Right ventricle myocardium inferior (tissue), 1 donor: Measurements from ENCODE around the gene PSG6. TPM values are rescaled to one million over a fixed set of nuclear protein-coding genes. Genes with fewer than 3 reads are reported as not detected.
"Not testable (repeated sequence)": the region's sequence is repeated elsewhere in the genome, so short reads cannot be mapped to it uniquely, and the experiment has no call there.

Experiments
- ATAC-seq: fragments of 200-7000 bp; cut with Tn5 transposase; one replicate; pipeline ENCODE4 v1.9.1; 2020; ENCODE audit warnings: mild to moderate bottlenecking, moderate library complexity
- DNase-seq: peaks from one replicate; pipeline ENCODE4 v3.0.0; 2021; ENCODE audit errors: missing footprints
- intact Hi-C: fragments of 100-400 bp; cut with DNase I; formaldehyde crosslinking; loops from one replicate; pipeline ENCODE4 v1.11.0; 2022
- total RNA-seq: library from RNA; stranded (reverse); fragmentation: NEBNext Ultra II Directional; extraction: Animal tissue kit (Norgen Biotek cat#: 25700); gene quantifications from one replicate; pipeline ENCODE4 v1.2.1, GENCODE V29; 2021
- donor health status: DM: no; HTN: yes; CAD: no; lungs with severe emphysema.

PSG6 gene
- total RNA-seq, 1 donor from 2014 or later = not detected

DNA sequence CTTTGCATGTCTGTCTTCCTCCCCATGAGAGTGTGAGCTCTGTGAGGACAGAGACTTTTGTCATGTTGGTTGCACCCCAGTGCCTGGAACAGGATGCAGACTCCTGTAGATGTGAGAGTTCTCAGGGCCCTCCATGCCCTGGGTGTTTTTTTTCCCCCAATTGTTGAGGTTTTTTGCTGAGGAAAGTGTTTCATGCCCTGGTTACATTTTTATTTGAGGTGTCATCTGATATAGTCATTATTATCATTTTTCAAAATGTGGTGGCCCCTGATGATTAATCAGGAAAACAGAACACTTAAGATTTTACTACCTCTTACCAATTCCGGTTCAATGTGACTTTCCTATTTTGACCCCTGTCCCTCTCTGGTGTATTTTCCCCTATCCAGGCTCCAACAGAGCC, 763 bp downstream of the PSG6 start:
- ATAC-seq, DNase-seq, intact Hi-C loops: not testable (repeated sequence)

DNA sequence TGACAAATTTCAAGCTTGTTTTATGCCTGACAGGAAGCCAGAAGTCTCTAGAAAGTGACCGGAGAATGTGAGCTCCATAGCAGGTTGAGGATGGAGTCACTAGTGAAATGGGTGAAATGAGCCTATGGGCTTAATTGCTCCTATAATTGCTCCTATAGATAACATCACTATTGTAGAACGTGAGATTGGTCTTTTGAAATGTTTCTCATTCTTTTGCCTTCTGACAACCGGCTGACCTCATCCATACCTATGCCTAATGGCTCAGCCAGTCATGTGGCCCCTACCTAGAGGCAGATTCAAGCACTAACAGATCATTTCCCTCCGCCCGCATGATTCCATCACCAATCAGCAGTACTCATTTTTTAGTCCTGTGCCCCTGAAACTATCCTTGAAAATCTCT, 4.2 kb downstream of the PSG6 start:
- intact Hi-C loops, ATAC-seq, DNase-seq: not testable (repeated sequence)

DNA sequence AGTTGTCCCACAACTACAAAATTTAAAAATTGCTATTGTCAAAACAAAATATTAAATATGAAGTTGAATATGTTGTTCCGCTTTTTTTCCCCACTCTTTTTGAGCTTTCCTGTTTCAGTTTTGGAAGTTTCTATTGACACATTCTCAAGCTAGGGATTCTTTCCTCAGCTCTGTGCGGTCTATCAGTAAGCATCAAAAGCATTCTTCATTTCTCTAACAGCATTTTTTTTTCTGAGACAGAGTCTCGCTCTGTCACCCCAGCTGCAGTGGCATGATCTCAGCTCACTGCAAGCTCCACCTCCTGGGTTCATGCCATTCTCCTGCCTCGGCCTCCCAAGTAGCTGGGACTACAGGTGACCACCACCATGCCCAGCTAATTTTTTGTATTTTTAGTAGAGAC, 4.8 kb downstream of the PSG6 start:
- DNase-seq, intact Hi-C loops, ATAC-seq: not testable (repeated sequence)

DNA sequence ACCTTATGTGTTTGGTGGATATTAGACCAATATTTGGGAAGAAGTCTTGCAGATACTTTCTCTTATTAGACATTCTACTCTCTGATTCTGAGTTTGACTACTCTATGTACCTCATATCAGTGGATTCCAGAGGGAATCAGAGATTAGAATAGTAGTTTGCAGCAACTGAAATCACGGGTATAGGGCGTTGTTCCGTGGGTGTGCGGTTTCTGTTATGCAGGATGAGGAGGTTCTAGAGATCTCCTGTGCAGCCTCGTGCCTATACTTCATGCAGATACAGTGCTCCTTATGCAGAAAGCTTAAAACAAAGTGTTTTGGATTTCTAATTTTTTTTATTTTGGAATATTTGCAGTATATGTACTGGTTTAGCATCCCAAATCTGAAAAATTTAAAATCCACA, 6.0 kb downstream of the PSG6 start:
- DNase-seq, ATAC-seq, intact Hi-C loops: not testable (repeated sequence)

DNA sequence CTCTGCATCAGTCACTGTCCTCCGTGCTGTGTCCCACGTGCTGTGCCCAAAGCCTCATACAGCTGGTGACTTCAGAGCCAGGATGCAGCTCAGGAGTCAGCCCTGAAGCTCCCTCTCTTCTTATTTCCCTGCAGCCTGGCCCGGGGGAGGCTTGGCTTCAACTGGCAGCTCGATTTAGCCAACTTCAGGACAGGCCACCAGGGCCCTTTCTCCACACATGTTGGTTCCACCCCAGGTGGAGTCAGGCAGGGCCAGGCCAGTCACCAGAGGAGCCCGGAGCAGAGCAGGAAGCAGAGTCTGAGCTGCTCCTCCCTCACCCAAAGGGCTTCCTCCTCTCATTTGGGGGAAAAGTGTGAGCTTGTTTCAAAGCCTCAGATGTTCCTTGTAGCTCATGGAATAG, 11.5 kb downstream of the PSG6 start:
- ATAC-seq, intact Hi-C loops, DNase-seq: not testable (repeated sequence)

DNA sequence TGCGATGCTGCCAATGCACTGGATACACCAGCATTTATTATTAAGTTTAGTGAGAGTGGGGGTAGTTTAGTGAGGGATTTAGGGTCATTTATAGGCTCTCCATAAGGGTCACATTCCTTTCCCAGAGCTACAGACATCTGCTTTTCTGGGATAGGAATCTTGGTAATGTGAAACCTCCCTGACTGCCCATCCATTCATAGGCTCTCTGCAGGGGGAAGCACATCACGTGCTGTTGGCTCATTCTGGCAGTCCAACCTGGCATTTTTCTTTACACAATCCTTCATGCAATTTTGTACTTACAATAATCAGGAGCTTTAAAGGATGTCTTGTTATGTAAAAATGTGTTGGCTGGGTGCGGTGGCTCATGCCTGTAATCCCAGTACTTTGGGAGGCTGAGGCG, 17.1 kb downstream of the PSG6 start:
- ATAC-seq, DNase-seq, intact Hi-C loops: not testable (repeated sequence)

DNA sequence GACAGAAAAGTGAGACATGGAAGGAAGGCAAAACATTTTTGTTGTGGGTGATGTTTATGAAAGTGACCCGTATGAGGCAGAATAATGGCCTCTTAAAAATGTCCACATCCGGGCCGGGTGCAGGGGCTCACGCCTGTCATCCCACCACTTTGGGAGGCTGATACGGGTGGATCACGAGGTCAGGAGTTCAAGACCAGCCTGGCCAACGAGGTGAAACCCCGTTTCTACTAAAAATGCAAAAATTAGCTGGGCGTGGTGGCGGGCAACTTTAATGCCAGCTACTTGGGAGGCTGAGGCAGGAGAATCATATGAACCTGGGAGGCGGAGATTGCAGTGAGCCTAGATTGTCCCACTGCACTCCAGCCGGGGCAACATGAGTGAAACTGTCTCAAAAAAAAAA, 18.0 kb downstream of the PSG6 start:
- ATAC-seq, intact Hi-C loops, DNase-seq: not testable (repeated sequence)

DNA sequence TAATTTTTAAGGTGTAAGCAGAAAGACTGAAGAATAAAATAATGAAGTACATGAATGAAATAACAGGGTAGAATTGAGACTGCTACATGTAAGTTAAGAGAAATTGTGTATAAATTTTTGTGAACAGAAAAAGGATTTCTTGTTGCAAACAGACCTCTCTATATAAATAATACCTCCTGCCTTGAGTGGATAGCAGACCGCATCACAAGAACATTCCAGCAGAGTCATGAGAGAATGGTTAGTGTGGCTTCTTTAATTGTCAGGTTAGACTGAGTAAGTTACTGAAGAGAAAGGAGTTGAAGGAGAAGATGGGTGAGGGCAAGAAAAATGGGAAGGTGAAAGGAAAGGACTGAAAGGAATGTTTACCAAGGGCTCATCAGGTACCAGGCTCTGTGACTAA, 18.6 kb downstream of the PSG6 start:
- DNase-seq, intact Hi-C loops, ATAC-seq: not testable (repeated sequence)

DNA sequence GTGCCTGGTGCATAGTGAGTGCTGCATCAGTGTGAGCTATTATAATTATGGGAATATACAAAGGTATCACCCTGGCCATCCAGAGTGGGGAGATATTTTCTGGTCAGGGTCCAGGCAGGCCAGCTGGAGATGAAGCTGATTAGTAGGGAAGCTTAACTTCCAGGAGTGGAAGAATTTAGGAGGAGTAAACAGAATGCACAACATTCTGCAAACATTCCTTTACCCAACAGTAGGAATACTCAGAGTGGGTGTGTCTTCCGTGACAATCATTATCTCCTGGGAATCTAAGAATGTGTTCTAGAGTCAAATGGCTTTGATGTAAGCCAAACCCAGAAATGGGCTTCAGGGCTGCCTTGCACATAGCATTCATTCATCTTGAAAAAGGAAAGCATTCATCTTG, 19.0 kb downstream of the PSG6 start:
- intact Hi-C loops = not testable (repeated sequence)

DNA sequence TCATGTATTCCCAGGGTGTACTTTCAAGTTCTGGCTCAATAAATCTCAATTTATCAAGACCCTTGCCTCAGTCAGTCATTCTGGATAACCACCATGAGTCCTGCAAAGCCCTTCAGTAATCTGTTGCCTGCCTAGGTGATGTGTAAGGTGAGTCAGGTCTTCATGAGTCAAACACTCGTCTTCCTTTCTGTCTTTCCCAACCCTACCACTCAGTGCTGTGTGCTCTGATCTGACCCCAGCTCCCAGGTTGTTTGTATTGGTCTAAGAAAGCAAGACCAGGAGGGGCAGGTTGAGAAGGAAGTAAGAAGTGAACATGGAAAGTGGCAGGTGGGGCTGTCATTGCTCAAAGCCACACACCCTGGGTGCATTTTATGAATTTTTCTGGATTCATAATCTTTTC, 20.0 kb downstream of the PSG6 start:
- intact Hi-C loops, DNase-seq, ATAC-seq: not testable (repeated sequence)

More for the DNA sequence above, 19.0 kb downstream of the PSG6 start:
- ATAC-seq, DNase-seq: not testable (repeated sequence)

DNA sequence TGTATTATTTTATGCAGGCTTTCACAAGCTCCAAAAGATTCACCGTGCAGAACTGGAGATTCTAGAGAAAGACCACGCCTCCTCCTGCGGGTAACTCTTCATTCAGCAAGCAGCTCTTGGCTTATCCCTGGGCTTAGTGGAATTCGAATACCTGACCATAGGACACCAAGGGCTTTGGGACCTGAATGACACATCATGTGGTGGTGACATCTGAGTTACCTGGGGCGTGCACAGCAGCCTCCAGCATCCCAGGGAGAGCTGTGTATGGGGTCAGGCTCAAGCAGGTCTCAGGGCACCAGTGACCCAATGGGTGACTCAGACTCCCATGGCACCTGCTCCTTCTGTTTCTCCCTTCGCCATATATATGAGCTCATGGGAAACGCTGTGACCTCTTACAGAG, 27.2 kb downstream of the PSG6 start:
- ATAC-seq, DNase-seq, intact Hi-C loops: not testable (repeated sequence)

DNA sequence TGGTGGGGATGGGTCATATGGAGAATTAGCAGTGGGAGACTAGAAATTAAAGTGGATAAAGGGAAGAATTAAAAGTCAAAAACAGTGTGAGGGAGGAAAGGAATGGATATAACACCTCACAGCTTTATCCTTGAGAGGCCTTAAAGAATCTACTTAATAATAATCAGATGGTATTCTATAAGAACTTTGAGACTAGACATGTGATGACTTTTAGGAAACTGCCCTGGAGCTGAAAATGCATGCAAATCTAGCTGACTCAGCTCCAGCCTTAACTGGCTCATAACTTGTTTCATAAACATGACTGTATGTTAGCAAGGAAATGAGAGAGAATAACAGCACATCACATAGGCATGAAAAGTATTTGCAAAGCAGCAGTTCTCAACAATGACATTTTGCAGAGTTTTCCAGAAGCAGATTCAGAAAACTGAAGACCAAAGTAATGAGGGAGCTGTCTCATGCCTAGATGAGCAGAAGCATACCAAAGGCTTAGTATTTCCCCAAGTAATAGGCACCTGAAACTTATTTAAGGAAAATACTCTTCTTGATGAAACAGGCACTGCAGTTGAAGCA, 29.7 kb downstream of the PSG6 start:
- intact Hi-C loops, ATAC-seq, DNase-seq: not testable (repeated sequence)

DNA sequence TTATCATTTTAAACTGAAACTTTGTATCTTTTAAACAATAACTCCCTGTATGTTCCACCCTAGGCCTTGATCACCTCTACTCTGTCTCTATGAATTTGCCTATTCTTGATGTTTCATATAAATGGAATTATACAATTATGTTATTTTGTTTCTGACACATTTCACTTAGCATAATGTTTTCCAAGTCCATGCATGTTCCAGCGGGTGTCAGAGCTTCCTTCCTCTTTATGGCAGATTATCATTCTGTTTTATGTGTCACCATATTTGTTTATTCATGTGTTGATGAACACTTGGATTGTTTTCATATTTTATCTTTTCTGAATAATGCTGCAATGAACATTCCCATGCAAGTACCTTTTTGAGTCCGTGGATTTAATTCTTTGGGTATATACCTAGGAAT, 35.0 kb downstream of the PSG6 start:
- ATAC-seq, intact Hi-C loops, DNase-seq: not testable (repeated sequence)

DNA sequence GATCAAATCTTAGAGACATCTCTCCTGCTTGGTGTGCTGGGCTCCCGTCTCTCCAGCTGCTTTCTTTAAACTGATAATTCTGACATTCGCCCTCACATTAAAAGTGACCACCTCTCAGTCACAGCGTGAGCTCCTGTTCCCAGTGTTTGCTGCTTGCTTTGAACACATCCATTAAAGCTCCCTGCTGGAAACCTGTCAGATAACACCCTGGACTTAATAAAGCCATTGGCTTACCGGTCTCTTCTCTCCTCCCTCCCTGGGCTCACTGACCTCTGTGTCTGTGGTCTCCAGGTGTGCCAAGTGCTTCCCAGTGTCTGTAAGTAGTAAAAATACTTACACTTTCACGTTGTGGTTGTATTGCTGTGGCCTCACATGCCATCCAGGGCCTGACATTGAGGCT, 35.7 kb downstream of the PSG6 start:
- DNase-seq, ATAC-seq, intact Hi-C loops: not testable (repeated sequence)

DNA sequence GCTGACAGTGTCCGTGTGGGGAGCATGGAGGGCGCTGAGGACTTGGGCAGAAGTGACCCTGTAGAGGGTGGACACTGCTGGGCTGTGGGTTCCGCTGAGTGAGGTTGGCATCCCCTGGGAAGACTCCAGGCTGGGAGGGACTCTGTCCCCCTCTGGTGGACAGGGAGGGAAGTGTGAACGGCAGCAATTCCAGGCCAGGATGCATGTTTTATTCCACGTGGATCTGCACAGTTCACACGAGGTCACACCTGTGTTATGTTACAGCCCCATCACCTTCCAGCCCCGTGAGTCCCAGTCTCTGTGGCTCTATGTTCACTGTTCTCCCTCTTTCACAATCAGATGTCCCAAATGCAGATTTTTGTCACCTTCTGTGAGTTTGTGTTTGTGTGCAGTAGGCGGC, 36.4 kb downstream of the PSG6 start:
- intact Hi-C loops, DNase-seq, ATAC-seq: not testable (repeated sequence)

DNA sequence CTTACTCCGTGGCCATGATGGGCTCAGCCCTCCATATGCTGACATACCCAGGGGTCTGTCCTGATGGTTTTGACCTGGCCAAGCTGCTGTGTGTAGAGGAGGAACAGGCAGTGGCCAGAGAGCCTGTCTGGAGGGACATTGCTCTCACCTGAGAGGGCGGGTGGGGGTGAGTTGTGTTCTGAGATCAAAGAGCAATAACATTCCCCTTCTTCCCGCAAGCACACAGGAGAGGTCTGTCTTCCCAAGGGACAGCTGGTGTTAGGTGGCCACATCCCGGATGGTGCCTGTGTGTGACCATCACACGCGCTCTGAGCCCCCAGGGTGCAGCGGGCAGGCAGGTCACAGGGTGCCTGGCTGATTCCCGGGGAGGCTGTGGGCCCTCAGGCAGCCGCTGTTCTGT, 37.1 kb downstream of the PSG6 start:
- intact Hi-C loops, DNase-seq, ATAC-seq: not testable (repeated sequence)

DNA sequence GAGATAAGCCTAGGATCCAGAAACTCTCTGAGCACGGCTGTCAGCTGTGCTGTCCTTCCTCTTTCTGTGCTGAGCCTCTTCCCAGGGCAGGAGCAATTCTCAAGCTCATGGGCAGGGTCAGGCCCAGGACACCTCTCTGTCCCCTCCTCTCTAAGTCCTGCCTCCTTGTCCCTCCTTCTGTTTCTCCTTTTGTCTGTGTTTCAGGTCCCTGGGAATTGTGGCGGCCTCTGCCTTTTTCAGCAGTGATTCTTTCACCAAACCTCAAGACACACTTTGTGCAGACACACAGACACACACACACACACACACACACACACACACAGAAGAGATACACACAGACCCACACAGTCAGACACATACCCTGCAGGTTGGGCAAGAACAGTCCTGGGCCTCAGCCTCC, 38.1 kb downstream of the PSG6 start, which contains the start of gene PSG1:
TSS of gene PSG1 (minus strand) at position 101 of the 400 bp plus-strand sequence. CDS start 132 bp downstream, outside the sequence.
- intact Hi-C loops = no loop called here
- ATAC-seq = no peak
- DNase-seq = no peak

DNA sequence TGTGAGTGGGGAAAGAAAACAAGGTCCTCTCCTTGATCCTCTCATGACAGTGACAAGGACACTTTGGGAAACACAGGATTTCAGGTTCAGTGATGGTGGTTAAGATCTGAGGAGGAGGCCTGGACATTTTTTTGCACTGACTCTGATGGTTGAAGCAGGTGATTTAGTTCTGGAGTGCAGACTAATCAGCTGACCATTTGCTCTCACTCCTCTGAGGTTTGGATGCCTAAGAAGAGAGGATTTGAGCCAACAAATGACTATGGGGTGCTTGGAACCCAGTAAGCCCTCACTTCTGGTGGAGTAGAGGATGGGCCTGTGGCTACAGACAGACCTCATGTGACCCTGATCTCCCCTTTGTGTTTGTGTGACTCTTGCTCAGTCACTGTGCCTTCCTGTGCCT, 41.1 kb downstream of the PSG6 start:
- ATAC-seq, DNase-seq, intact Hi-C loops: not testable (repeated sequence)

DNA sequence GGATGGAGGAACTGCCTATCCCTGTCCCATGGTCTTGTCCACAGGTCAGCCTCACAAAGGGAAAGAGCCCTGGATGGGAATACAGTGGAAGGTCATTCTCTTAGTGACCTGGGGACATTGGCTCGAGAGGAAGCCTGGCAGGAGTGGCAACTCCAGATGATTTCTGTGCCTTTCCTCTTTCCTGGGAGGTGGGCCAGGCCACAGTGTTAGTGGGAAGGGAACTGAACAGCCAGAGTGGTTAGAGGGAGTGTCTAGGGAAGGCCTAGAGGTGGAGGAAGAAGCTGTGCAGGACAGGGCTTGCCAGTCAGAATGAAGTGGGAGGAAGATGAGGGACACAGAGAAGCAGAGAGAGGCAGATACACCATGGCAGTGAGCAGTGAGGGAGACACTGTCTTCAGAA, 41.8 kb downstream of the PSG6 start:
- ATAC-seq, intact Hi-C loops, DNase-seq: not testable (repeated sequence)
